Measurements from ENCODE around the gene PLCB1. TPM values are rescaled to one million over a fixed set of nuclear protein-coding genes. Genes with fewer than 3 reads are reported as not detected.

Gene PLCB1
- total RNA-seq, 1 experiment from 2014 or later: 11.3 TPM

GRCh38 chr20:8223091-8223870 is 91.2 kb downstream of the PLCB1 start:
- H3K36me3 Mint-ChIP-seq: no peaks in the 10 kb centered on the region
- DNase-seq (ENCODE audit: low spot score): no peak
- no peak overlapping the region for H3K4me3 Mint-ChIP-seq
- ATAC-seq: no peak
- CTCF ChIA-PET: no interaction called here
- H3K27ac Mint-ChIP-seq: no peak overlapping the region
- no peaks in the 10 kb centered on the region for H3K27me3 Mint-ChIP-seq (ENCODE audit: low read depth)
- H3K9me3 Mint-ChIP-seq: no peaks in the 10 kb centered on the region
- POLR2A ChIA-PET: no interaction called here
- peaks cover 11% of the 10 kb centered on the region for H3K4me1 Mint-ChIP-seq
- TF ChIP-seq, protein P1, sequence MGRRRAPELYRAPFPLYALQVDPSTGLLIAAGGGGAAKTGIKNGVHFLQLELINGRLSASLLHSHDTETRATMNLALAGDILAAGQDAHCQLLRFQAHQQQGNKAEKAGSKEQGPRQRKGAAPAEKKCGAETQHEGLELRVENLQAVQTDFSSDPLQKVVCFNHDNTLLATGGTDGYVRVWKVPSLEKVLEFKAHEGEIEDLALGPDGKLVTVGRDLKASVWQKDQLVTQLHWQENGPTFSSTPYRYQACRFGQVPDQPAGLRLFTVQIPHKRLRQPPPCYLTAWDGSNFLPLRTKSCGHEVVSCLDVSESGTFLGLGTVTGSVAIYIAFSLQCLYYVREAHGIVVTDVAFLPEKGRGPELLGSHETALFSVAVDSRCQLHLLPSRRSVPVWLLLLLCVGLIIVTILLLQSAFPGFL (CRISPR knock-in tag; IDR thresholded peaks at IDR 0.05; ENCODE audit: borderline replicate concordance): no peak
- TF ChIP-seq FOXP4 (CRISPR knock-in tag; IDR thresholded peaks at IDR 0.05): no peak
- TF ChIP-seq IRF2 (CRISPR knock-in tag; IDR thresholded peaks at IDR 0.05; ENCODE audit: borderline replicate concordance, low read depth): no peak
- TF ChIP-seq, protein P2, sequence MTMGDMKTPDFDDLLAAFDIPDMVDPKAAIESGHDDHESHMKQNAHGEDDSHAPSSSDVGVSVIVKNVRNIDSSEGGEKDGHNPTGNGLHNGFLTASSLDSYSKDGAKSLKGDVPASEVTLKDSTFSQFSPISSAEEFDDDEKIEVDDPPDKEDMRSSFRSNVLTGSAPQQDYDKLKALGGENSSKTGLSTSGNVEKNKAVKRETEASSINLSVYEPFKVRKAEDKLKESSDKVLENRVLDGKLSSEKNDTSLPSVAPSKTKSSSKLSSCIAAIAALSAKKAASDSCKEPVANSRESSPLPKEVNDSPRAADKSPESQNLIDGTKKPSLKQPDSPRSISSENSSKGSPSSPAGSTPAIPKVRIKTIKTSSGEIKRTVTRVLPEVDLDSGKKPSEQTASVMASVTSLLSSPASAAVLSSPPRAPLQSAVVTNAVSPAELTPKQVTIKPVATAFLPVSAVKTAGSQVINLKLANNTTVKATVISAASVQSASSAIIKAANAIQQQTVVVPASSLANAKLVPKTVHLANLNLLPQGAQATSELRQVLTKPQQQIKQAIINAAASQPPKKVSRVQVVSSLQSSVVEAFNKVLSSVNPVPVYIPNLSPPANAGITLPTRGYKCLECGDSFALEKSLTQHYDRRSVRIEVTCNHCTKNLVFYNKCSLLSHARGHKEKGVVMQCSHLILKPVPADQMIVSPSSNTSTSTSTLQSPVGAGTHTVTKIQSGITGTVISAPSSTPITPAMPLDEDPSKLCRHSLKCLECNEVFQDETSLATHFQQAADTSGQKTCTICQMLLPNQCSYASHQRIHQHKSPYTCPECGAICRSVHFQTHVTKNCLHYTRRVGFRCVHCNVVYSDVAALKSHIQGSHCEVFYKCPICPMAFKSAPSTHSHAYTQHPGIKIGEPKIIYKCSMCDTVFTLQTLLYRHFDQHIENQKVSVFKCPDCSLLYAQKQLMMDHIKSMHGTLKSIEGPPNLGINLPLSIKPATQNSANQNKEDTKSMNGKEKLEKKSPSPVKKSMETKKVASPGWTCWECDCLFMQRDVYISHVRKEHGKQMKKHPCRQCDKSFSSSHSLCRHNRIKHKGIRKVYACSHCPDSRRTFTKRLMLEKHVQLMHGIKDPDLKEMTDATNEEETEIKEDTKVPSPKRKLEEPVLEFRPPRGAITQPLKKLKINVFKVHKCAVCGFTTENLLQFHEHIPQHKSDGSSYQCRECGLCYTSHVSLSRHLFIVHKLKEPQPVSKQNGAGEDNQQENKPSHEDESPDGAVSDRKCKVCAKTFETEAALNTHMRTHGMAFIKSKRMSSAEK (CRISPR knock-in tag; IDR thresholded peaks at IDR 0.05; ENCODE audit: borderline replicate concordance): no peak
- TF ChIP-seq GABPB1 (CRISPR knock-in tag; IDR thresholded peaks at IDR 0.05): no peak
- TF ChIP-seq, protein P3, sequence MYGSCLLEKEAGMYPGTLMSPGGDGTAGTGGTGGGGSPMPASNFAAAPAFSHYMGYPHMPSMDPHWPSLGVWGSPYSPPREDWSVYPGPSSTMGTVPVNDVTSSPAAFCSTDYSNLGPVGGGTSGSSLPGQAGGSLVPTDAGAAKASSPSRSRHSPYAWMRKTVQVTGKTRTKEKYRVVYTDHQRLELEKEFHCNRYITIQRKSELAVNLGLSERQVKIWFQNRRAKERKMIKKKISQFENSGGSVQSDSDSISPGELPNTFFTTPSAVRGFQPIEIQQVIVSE (CRISPR knock-in tag; IDR thresholded peaks at IDR 0.05; ENCODE audit: borderline replicate concordance): no peak

- Mint-ChIP-seq H3K36me3 (no peaks in the 10 kb centered on the region), H3K4me3 (no peak overlapping the region), H3K27ac (no peak overlapping the region), H3K27me3 (ENCODE audit: low read depth) (no peaks in the 10 kb centered on the region), H3K4me1 (peaks cover 13% of the 10 kb centered on the region), H3K9me3 (no peaks in the 10 kb centered on the region)
- ATAC-seq (no peak), DNase-seq (ENCODE audit: low spot score) (no peak)
- ChIA-PET POLR2A (no interaction called here), CTCF (interaction anchor here (2.2 kb wide), 1 partner anchor 143 kb away, joined by 4 read pairs; no protein-coding TSS in a partner anchor)
- TF ChIP-seq ZNF138 (CRISPR knock-in tag; conservative IDR thresholded peaks at IDR 0.05) (no peak), IRF1 (CRISPR knock-in tag; IDR thresholded peaks at IDR 0.05) (no peak), TEAD4 (CRISPR knock-in tag; IDR thresholded peaks at IDR 0.05) (no peak), NR3C1 (CRISPR knock-in tag; conservative IDR thresholded peaks at IDR 0.05; ENCODE audit: low read depth) (no peak), ELF4 (CRISPR knock-in tag; IDR thresholded peaks at IDR 0.05; ENCODE audit: low read depth) (no peak), ESRRA (CRISPR knock-in tag; IDR thresholded peaks at IDR 0.05; ENCODE audit: borderline replicate concordance) (no peak), FOXJ3 (CRISPR knock-in tag; IDR thresholded peaks at IDR 0.05; ENCODE audit: borderline replicate concordance) (no peak), ZNF671 (CRISPR knock-in tag; IDR thresholded peaks at IDR 0.05) (no peak), NR1H2 (CRISPR knock-in tag; IDR thresholded peaks at IDR 0.05) (no peak), ZBTB21 (CRISPR knock-in tag; IDR thresholded peaks at IDR 0.05; ENCODE audit: borderline replicate concordance) (no peak), ZNF425 (CRISPR knock-in tag; conservative IDR thresholded peaks at IDR 0.05) (no peak)
- TF ChIP-seq, protein P4, sequence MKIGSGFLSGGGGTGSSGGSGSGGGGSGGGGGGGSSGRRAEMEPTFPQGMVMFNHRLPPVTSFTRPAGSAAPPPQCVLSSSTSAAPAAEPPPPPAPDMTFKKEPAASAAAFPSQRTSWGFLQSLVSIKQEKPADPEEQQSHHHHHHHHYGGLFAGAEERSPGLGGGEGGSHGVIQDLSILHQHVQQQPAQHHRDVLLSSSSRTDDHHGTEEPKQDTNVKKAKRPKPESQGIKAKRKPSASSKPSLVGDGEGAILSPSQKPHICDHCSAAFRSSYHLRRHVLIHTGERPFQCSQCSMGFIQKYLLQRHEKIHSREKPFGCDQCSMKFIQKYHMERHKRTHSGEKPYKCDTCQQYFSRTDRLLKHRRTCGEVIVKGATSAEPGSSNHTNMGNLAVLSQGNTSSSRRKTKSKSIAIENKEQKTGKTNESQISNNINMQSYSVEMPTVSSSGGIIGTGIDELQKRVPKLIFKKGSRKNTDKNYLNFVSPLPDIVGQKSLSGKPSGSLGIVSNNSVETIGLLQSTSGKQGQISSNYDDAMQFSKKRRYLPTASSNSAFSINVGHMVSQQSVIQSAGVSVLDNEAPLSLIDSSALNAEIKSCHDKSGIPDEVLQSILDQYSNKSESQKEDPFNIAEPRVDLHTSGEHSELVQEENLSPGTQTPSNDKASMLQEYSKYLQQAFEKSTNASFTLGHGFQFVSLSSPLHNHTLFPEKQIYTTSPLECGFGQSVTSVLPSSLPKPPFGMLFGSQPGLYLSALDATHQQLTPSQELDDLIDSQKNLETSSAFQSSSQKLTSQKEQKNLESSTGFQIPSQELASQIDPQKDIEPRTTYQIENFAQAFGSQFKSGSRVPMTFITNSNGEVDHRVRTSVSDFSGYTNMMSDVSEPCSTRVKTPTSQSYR (CRISPR knock-in tag; IDR thresholded peaks at IDR 0.05): no peak
These were observed 93.6 kb downstream of the PLCB1 start for GRCh38 chr20:8225658-8226057.

Data from WTC11 (cell line).